Calu3 (cell line): ENCODE data around the gene IFNA8. TPM values are rescaled to one million over a fixed set of nuclear protein-coding genes. Genes with fewer than 3 reads are reported as not detected.
"Not testable (repeated sequence)": the region's sequence is repeated elsewhere in the genome, so short reads cannot be mapped to it uniquely, and the experiment has no call there.

Experiments
- BruUV-seq: library from RNA; stranded (reverse); fragments of 400-500 nt; replicated peaks from 2 replicates; lab custom pipeline; 2021; lab: Mats Ljungman, UMichigan
- CTCF ChIA-PET: fragments of 300-600 bp; sonication (Branson Sonifier 250); formaldehyde crosslinking; loops from one replicate; lab custom pipeline; 2022; ENCODE audit warnings: antibody characterized with exemption; lab: Charles Lee
- DNase-seq: peaks from one replicate; pipeline ENCODE4 v3.0.0; 2022
- H3K27ac Mint-ChIP-seq: one replicate; pipeline ENCODE4 v1.8.0; 2022; ENCODE audit warnings: mixed read lengths; ENCODE audit not compliant: unreplicated experiment
- H3K27me3 Mint-ChIP-seq: one replicate; pipeline ENCODE4 v1.8.0; 2022; ENCODE audit warnings: mixed read lengths; ENCODE audit not compliant: unreplicated experiment
- H3K36me3 Mint-ChIP-seq: one replicate; pipeline ENCODE4 v1.8.0; 2022; ENCODE audit warnings: mild to moderate bottlenecking, moderate library complexity, mixed read lengths; ENCODE audit not compliant: insufficient read depth, unreplicated experiment
- H3K4me1 Mint-ChIP-seq: one replicate; pipeline ENCODE4 v1.8.0; 2022; ENCODE audit warnings: mild to moderate bottlenecking, low read depth, mixed read lengths; ENCODE audit not compliant: unreplicated experiment
- H3K4me3 Mint-ChIP-seq: one replicate; pipeline ENCODE4 v1.8.0; 2022; ENCODE audit warnings: mild to moderate bottlenecking, low read depth, moderate library complexity, mixed read lengths; ENCODE audit not compliant: unreplicated experiment
- H3K9me3 Mint-ChIP-seq: one replicate; pipeline ENCODE4 v1.8.0; 2022; ENCODE audit warnings: low read depth, mixed read lengths; ENCODE audit not compliant: unreplicated experiment
- intact Hi-C: fragments of 100-400 bp; cut with micrococcal nuclease; formaldehyde crosslinking; loops from one replicate; pipeline ENCODE4 v1.10.0; 2022; ENCODE audit not compliant: unreplicated experiment
- total RNA-seq: library from RNA; stranded (reverse); gene quantifications from 2 replicates; pipeline ENCODE4 v1.2.3, GENCODE V29; 2022
- TF ChIP-seq, protein P1 (sequence below): fragments of 200-600 bp; IDR thresholded peaks from one replicate; pipeline ENCODE4 v1.8.0; 2022; ENCODE audit warnings: antibody characterized with exemption; ENCODE audit not compliant: unreplicated experiment

Gene IFNA8
- total RNA-seq, 1 experiment from 2014 or later, result not detected

DNA sequence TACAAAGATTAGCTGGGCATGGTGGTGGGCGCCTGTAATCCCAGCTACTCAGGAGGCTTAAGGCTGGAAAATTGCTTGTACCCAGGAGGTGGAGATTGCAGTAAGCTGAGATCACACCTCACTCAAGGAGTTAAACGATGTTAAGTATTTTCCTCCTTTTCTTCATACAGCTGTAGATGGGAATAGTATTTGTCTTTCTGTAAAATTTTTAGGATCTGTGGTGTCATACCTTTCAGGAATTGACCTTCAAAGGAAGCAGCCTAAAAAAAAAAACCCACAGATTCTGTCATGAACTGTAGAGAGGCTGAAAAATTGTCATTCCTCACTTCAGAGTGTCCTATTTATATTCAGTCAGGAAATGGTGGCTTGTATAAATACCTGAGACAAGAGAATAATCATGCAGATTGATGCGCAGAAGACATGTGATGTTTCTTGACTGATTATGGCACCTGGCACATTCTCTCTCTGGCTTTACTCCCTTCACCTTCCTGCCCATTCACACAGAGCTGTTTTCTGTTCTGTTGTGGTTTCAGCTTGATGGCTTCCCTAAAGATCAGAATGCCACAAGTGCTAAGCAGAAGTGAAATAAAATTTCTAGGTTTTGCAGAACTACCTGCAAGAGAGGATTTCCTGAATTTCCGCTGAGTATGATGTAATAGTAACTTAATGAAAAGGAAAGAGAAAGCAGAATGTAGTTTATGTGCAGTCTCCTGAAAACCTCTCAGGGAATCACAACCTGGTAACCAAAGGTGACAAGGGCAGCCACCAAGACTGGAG, 35.1 kb downstream of the IFNA8 start:
- Mint-ChIP-seq H3K4me3 (no peak overlapping the region), H3K27me3 (no peaks in the 10 kb centered on the region), H3K4me1 (no peaks in the 10 kb centered on the region), H3K9me3 (no peaks in the 10 kb centered on the region), H3K27ac (no peak overlapping the region), H3K36me3 (no peaks in the 10 kb centered on the region)
- TF ChIP-seq, protein P1, sequence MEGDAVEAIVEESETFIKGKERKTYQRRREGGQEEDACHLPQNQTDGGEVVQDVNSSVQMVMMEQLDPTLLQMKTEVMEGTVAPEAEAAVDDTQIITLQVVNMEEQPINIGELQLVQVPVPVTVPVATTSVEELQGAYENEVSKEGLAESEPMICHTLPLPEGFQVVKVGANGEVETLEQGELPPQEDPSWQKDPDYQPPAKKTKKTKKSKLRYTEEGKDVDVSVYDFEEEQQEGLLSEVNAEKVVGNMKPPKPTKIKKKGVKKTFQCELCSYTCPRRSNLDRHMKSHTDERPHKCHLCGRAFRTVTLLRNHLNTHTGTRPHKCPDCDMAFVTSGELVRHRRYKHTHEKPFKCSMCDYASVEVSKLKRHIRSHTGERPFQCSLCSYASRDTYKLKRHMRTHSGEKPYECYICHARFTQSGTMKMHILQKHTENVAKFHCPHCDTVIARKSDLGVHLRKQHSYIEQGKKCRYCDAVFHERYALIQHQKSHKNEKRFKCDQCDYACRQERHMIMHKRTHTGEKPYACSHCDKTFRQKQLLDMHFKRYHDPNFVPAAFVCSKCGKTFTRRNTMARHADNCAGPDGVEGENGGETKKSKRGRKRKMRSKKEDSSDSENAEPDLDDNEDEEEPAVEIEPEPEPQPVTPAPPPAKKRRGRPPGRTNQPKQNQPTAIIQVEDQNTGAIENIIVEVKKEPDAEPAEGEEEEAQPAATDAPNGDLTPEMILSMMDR, result no peak
- intact Hi-C loops, result loop anchor here (10.0 kb wide), 1 partner anchor 49 kb away; no protein-coding TSS in a partner anchor
- BruUV-seq, result no TSS peak
- CTCF ChIA-PET, result no interaction called here
- DNase-seq, result no peak

DNA sequence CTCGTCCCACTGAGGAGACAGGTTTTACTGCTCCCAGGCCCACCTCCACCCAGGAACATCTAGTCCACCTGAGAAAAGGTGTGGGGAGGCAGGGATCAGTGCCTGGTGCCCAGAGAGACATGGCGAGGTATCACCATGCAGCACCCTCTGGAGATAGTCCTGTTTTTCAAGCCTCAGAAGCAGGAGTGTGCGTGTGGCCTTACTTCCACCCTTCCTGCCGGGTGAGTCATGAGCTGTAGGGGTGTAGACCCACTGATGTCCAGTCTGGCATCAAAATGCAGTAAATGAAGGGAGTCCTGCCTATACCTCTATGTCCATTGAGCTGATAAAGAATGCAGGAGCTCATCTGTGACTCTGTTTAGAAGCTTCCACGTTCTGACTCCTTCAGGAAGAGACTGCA, 40.4 kb downstream of the IFNA8 start:
- not testable (repeated sequence) for H3K9me3 Mint-ChIP-seq, H3K4me3 Mint-ChIP-seq, H3K27me3 Mint-ChIP-seq, BruUV-seq, H3K36me3 Mint-ChIP-seq, DNase-seq, H3K27ac Mint-ChIP-seq, H3K4me1 Mint-ChIP-seq
- CTCF ChIA-PET, result interaction anchor here (1.0 kb wide), 1 partner anchor 216 kb away, joined by 3 read pairs; no protein-coding TSS in a partner anchor
- intact Hi-C loops, result loop anchor here (10.0 kb wide), 1 partner anchor 55 kb away; no protein-coding TSS in a partner anchor

DNA sequence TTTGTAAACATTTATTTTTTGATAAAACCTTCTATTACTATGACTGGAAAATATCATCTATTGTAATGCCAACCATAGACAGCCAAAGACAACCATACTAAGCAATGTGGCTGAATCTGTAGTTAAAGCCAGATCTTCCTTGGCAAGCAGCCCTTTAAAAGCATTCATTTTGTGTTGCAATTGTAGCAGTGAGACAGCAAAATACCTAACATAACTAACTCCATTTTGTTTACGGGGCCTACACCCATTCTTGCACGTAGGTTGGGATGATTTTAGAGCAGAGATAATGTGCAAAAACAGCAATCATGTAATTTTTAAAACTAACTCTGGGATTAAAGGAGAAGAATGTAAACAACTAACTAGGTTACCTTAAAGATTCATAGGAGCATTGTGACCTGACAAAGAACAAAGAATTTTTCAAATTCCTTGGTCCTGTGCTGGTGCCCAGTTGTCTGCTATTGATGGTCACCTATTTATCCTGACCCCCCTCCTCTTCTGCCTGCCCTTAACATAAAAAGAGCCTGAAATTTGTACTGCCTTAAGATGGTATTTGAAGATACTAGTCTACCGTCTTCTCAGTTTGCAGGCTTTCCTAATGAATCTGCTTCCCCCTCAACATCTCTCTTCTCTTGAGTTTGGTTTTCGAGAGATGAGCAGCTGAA, 41.9 kb downstream of the IFNA8 start:
- no peak for DNase-seq
- no peaks in the 10 kb centered on the region for H3K27me3 Mint-ChIP-seq
- no peaks in the 10 kb centered on the region for H3K9me3 Mint-ChIP-seq
- H3K4me3 Mint-ChIP-seq, result no peak overlapping the region
- BruUV-seq, result no TSS peak
- TF ChIP-seq, protein P1, result no peak
- H3K27ac Mint-ChIP-seq, result no peak overlapping the region
- no peaks in the 10 kb centered on the region for H3K4me1 Mint-ChIP-seq
- intact Hi-C loops, result no loop called here
- peaks cover 6% of the 10 kb centered on the region for H3K36me3 Mint-ChIP-seq
- CTCF ChIA-PET, result no interaction called here

DNA sequence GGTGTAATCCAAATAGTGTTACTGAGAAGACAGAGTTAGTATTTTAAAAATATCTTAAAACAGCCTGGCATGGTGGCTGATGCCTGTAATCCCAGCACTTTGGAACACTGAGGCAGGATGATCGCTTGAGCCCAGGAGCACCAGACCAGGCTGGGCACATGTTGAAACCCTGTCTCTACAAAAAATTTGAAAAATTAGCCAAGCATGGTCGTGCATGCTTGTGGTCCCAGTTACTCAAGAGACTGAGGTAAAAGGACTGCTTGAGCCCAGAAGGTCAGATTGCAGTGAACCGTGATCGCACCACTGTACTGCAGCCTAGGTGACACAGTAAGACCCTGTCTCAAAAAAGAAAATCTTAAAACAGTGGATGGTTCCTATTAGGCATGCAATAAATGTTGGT, 43.8 kb downstream of the IFNA8 start:
- H3K27ac Mint-ChIP-seq, result no peak overlapping the region
- no TSS peak for BruUV-seq
- intact Hi-C loops, result no loop called here
- peaks cover 6% of the 10 kb centered on the region for H3K36me3 Mint-ChIP-seq
- CTCF ChIA-PET, result no interaction called here
- no peaks in the 10 kb centered on the region for H3K27me3 Mint-ChIP-seq
- DNase-seq, result no peak
- no peaks in the 10 kb centered on the region for H3K4me1 Mint-ChIP-seq
- TF ChIP-seq, protein P1, result no peak
- no peaks in the 10 kb centered on the region for H3K9me3 Mint-ChIP-seq
- no peak overlapping the region for H3K4me3 Mint-ChIP-seq

GRCh38 chr9:21454149-21454548, 45.2 kb downstream of the IFNA8 start:
- H3K9me3 Mint-ChIP-seq, result no peaks in the 10 kb centered on the region

More at GRCh38 chr9:21454149-21454548, 45.2 kb downstream of the IFNA8 start:
- TF ChIP-seq, protein P1, result no peak
- no TSS peak for BruUV-seq
- H3K4me1 Mint-ChIP-seq, result no peaks in the 10 kb centered on the region
- CTCF ChIA-PET, result no interaction called here
- H3K27me3 Mint-ChIP-seq, result no peaks in the 10 kb centered on the region
- H3K36me3 Mint-ChIP-seq, result peaks cover 6% of the 10 kb centered on the region
- no peak overlapping the region for H3K4me3 Mint-ChIP-seq
- intact Hi-C loops, result no loop called here
- no peak for DNase-seq
- no peak overlapping the region for H3K27ac Mint-ChIP-seq
